K562 (cell line): ENCODE measurements around the gene TMCO2.

Source experiments
- ETV1 ChIP-seq: fragments of 450-650 bp; conservative IDR thresholded peaks from 2 replicates; pipeline ENCODE4 v1.6.1; 2016; ENCODE audit warnings: missing genetic modification characterization, control low read depth, low read depth, missing compliant biosample characterization
- NCOA2 ChIP-seq, 2 experiments: fragments of 450-650 bp; IDR thresholded peaks; 2 replicates each; pipeline ENCODE4 v1.6.1; 2018; ENCODE audit warnings: mild to moderate bottlenecking in 2 of 2, moderate library complexity in 1 of 2; ENCODE audit not compliant: partially characterized antibody in 2 of 2
- POLR2A ChIP-seq: fragments of 450-650 bp; conservative IDR thresholded peaks from 2 replicates; pipeline ENCODE4 v1.6.1; 2016
- SAFB2 ChIP-seq: fragments of 200-400 bp; formaldehyde crosslinking; IDR thresholded peaks from 2 replicates; pipeline ENCODE4 v1.6.1; 2018; ENCODE audit warnings: borderline replicate concordance, low read length, low read depth, moderate library complexity; ENCODE audit not compliant: severe bottlenecking
- SP1 ChIP-seq: sonication (generic); formaldehyde crosslinking; IDR thresholded peaks from 2 replicates; pipeline ENCODE4 v1.8.1; 2022; ENCODE audit warnings: mild to moderate bottlenecking, missing genetic modification reagents
- ZNF274 ChIP-seq: IDR thresholded peaks from 2 replicates; pipeline ENCODE4 v1.6.1; 2011; ENCODE audit warnings: low read depth, mild to moderate bottlenecking, low read length, moderate library complexity, borderline replicate concordance
- TF ChIP-seq, protein P1 (sequence below), 2 experiments: fragments of 200-800 bp in 1 of 2; sonication (Bioruptor generic) in 1 of 2; sonication (generic) in 1 of 2; formaldehyde crosslinking in 1 of 2; IDR thresholded peaks in 1 of 2; conservative IDR thresholded peaks in 1 of 2; 2 replicates each; pipeline versions ENCODE4 v1.5.0 to v1.6.1; 2016 to 2020; ENCODE audit warnings: missing compliant biosample characterization in 1 of 2, missing genetic modification characterization in 1 of 2, missing genetic modification reagents in 1 of 2
- TF ChIP-seq, protein P2 (sequence below): fragments of 250-450 bp; sonication (Bioruptor Pico); IDR thresholded peaks from 2 replicates; pipeline ENCODE4 v1.5.0; 2021

DNA sequence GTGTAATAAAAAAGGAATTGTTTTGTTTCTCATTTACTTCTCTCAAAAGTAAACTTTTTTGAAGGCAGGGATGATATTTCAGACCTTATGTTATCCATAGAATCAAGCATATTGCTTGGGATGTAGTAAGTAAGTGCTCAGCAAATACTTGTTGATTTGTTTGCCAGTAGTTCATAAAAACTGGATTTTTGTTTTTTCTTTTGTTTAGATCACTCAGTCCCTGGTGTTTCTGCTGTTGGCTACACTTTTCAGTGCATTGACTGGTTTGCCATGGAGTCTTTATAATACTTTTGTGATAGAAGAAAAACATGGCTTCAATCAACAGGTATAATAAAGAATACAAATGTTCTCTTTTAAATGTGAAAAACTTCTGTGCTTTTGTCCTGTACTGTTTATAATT, 20.5 kb downstream of the TMCO2 start:
- TF ChIP-seq ETV1 (no peak), SP1 (no peak), ZNF274 (no peak), POLR2A (no peak), NCOA2 (IDR thresholded peaks at IDR 0.05; ENCODE audit: partially characterized antibody in 2 of 2) (no peak), SAFB2 (no peak)
- TF ChIP-seq, protein P1, sequence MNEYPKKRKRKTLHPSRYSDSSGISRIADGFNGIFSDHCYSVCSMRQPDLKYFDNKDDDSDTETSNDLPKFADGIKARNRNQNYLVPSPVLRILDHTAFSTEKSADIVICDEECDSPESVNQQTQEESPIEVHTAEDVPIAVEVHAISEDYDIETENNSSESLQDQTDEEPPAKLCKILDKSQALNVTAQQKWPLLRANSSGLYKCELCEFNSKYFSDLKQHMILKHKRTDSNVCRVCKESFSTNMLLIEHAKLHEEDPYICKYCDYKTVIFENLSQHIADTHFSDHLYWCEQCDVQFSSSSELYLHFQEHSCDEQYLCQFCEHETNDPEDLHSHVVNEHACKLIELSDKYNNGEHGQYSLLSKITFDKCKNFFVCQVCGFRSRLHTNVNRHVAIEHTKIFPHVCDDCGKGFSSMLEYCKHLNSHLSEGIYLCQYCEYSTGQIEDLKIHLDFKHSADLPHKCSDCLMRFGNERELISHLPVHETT (CRISPR knock-in tag; conservative IDR thresholded peaks at IDR 0.05 in 1 of 2, IDR thresholded peaks at IDR 0.05 in 1 of 2), result no peak
- TF ChIP-seq, protein P2, sequence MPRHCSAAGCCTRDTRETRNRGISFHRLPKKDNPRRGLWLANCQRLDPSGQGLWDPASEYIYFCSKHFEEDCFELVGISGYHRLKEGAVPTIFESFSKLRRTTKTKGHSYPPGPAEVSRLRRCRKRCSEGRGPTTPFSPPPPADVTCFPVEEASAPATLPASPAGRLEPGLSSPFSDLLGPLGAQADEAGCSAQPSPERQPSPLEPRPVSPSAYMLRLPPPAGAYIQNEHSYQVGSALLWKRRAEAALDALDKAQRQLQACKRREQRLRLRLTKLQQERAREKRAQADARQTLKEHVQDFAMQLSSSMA (CRISPR knock-in tag), result no peak
